ENCODE measurements around the gene LRIG3.

The LRIG3 gene

DNA sequence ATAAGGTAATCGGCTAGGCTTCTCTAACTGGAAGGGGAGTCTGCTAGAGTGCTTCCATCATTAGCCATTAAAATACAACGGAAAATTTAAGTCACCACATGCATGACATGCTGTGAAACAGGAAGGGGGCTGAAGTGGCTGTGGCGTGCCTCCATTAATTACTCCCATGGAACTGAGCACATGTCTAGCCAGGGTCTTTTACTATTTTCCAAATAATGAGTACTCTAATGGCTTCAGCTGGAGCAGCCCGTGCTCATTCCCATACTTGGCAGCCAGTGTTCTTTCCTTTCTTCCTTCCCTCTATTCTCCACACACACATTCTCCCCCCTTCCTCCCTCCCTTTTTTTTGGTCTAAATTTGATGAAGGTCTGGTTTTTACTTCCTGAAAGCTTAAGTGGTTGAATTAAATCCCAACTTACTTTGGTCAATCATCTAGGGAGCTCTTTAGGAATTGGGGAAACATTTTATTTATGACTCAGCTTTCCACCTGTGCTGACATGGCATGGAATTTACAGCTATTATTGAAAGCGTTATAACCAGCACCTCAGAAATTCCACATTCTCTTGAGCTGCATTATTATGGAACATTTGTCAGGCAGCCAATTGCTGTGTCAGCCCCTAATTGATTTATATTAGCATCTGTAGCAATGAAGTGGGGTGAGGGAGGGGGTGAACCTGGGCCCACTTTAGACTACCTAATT lies 72.3 kb downstream of the LRIG3 start:
- no peak for FAIRE-seq

DNA sequence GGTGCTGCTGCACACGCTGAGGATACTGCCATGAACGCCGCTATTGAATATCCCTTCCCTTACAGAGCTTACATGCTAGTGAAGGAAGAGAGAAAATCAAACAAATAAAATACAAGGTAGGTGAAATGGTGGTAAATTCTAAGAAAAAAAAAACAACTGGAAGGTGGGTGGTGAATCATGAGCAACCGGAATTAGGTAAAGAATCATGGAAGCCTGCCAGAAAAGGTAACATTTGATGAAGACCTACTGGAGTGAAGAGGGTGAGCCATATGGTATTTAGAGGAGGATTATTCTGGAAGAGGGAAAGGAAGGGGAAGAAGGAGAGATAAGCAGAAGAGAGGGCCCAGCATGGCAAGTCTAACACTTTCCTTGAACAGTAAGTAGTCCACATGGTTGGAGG lies 76.1 kb downstream of the LRIG3 start:
- no peak for FAIRE-seq

DNA sequence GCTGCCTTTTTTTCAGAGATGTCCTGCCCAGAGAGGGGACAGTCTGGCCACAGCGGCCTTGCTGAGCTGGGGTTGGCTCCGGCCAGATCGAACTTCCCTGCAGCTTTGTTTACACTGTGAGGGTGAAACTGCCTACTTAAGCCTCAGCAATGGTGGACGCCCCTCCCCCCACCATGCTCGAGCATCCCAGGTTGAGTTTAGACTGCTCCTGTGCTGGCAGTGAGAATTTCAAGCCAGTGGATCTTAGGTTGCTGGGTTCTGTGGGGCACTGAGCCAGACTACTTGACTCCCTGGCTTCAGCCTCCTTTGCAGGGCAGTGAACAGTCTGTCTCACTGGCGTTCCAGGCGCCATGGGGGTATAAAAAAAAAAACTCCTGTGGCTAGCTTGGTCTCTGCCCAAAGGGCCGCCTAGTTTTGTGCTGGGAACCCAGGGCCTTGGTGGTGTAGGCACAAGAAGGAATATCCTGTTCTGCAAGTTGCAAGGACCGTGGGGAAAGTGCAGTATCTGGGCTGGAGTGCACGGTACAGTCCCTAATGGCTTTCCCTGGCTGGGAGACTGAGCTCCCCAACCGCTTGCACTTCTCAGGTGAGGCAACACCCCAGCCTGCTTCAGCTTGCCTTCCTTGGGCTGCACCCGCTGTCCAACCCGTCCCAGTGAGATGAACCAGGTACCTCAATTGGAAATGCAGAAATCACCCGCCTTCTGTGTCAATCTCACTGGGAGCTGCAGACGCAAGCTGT lies 79.1 kb downstream of the LRIG3 start:
- FAIRE-seq: no peak

DNA sequence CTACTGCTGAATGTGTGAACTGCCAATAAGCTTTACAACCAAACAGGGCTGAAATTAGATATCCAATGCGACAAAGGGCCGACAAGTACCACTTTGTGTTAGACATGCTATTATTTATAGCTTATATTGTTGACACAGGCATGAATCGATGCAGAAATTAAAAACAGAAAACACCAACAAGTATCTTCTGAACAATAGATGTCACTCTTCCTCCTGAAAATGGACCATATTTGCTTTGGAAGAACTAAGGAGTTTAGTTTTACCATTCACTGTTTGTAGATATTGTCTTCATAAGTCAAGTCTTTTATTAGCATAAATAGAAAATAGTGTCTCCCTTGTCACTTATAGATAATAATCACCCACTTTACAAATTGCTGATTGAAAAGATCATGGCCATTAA lies 86.5 kb downstream of the LRIG3 start:
- FAIRE-seq: no peak

DNA sequence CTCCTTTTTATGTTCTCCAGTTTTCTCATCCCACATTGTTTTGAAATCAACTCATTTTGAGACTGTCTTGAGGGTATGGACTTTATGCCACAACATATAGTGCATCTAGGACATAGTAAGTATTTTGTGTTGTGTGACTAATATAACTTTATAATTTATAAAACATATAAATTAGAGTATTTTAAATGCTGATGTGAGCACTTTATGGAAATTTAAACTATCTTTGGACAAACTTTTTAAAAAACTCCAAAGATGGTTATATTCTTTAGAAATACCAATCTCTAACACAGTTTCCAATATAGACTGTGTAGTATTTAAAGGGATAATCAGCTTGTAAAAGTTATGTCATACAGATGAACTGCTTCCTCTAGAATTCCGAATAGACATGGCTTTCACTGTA lies 87.4 kb downstream of the LRIG3 start:
- FAIRE-seq: no peak
